DMS114 treated with DMSO at 0.1 percent for 48 hours (cell line): ENCODE results near the gene TMLHE.
"Not testable (repeated sequence)": the region's sequence is repeated elsewhere in the genome, so short reads cannot be mapped to it uniquely, and the experiment has no call there.

Experiments
- DNase-seq: peaks from one replicate; lab custom pipeline; 2025; ENCODE audit not compliant: unreplicated experiment; lab: John Stamatoyannopoulos, UW

TMLHE gene, protein sequence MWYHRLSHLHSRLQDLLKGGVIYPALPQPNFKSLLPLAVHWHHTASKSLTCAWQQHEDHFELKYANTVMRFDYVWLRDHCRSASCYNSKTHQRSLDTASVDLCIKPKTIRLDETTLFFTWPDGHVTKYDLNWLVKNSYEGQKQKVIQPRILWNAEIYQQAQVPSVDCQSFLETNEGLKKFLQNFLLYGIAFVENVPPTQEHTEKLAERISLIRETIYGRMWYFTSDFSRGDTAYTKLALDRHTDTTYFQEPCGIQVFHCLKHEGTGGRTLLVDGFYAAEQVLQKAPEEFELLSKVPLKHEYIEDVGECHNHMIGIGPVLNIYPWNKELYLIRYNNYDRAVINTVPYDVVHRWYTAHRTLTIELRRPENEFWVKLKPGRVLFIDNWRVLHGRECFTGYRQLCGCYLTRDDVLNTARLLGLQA

DNA sequence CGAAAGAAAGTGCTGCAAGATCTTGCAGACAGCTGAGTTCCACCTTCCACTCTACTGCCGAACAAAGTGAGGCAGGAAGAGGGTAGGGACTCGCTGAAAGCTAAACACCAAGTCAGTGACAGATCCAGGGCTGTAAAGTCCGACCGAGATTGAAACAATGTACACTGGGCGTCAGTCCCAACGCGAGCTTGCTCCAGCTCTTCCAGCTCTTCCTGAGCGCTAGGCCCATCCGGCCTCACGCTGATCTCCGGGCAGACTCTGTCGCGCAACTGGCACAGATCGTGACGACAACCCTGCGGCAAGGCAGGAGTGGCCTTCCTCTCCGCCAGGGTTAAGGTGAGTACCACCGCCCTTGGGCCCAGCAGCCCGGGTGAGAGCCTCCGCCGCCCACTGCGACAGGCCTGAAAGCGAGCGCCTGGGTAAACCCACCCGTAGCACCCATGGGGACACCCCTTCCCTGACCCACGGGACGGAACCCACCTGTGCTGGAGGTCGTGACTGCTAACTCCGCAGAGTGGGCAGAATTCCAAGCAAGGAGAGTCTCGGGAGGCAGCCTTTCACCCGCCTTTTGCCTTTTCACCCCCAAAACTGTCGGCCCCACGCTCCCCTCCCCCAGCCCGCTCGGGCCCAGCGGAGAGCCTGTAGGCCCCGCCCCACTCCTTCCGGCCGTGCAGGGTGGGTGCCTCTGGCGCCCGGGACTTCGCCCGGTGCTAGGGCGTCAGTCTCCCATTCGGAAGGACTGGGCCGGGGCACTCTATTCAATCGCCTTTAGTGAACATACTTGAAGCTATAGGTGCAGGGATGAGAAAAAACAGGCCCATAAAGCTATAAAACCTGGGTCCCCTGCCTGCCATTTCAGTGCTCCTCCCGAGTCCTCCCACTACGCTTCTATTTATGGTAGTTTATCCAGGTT is at the start of gene TMLHE, which contains the start of gene SPRY3:
Gene TMLHE (minus strand): TSS at position 641 of the 913 bp plus-strand sequence. CDS start 67,676 bp downstream, outside the sequence.
Gene SPRY3 (plus strand): TSS at position 275 of the 913 bp plus-strand sequence.
- peak; percentile 3 for DNase-seq

DNA sequence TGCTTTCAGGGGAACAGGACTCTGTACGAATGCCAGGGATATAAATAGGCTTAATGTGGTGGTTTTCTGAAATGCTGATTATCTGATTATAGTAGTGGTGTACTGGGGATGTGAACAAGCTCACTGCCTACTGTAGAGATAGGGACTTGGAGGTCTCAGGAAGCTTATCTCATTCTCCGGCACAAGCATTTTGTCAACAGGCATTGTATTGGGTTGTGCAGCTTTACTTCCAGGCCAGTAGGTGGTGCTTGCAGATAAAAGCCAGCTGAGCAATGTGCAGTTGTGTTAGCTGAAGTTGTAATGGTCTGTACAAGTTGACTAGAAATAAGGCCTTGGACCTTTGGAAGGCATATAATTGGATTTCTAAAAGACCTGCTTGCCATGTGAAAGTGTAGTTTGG is 49.5 kb upstream of the TMLHE start:
- DNase-seq = no peak

DNA sequence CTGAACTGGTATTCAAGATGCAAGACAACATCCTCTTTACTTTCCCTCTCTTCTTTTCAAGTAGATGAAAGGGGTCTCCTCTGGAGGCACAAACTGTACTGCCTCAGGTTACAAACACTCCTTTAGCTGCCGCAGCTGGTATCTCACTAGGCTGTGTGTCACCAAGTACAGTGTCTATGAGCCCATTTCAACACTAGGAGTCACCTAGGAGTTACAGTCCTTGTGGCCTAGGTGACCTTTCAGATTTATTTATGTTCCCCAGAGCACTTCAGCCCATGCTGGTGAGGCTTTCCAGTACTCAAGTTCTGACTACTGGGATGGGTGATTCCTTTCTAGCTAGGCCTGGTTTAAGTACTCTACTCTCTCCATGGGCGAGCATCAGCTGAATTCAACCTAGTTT is 32.4 kb upstream of the TMLHE start:
- no peak for DNase-seq

DNA sequence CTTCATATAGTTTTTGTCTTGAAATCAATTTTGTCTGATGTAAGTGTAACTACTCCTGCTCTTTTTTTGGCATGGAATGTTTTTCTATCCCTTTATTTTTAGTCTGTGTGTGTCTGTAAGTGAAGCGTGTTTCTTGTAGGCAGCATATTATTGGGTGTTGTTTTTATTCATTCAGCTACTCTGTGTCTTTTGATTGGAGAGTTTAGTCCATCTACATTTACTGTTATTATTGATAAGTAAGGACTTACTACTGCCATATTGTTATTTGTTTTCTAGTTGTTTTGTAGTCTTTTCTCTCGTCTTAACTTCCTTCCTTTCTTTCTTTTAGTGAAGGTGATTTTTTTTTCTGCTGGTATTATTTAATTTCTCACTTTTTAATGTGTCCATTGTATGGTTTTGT is 30.5 kb upstream of the TMLHE start:
- no peak for DNase-seq

DNA sequence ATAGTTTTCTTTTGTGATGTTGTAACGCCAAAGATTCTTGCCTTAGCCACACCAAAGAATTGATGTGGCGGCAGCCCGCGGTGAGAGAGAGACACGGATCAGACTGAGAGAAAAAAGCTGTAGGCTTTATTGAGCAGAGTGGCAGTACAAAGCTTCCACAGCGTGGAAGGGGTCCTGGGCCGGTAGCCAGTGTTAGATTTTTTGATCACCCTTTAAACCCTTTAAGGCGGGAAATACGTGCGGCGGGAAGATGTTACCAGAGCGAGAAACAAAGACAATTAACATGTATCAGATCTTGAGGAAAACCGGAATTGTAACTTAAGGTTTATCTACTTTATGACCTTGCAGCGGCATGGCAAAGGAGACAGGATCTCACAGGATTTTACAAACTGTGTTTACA is 28.6 kb upstream of the TMLHE start:
- DNase-seq = not testable (repeated sequence)

DNA sequence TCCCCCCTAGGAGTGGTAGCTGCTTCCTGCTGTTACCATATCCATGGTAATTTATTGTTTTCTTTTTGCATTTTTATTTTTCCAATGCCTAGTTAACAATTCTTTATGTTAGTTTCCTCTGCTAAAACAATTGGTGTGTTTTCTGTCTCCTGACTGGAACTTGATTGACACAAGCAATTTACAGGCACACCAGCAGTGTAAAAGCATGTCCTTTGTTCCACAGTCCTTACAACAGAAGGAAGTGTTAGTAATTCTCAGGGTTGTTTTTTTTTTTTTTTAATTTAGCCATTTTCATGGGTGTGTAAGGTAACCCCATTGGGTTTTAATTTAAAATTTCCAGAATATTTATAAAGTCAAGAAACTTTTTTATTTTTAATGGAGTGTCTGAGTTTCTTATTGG is 25.0 kb upstream of the TMLHE start:
- no peak for DNase-seq

DNA sequence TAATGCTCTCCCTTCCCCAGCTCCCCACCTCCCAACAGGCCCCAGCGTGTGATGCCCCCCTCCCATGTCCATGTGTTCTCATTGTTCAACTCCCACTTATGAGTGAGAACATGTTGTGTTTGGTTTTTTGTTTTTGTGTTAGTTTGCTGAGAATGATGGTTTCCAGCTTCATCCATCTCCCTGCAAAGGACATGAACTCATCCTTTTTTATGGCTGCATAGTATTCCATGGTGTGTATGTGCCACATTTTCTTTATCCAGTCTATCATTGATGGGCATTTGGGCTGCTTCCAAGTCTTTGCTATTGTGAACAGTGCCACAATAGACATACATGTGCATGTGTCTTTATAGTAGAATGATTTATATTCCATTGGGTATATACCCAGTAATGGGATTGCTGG is 22.3 kb upstream of the TMLHE start:
- not testable (repeated sequence) for DNase-seq

DNA sequence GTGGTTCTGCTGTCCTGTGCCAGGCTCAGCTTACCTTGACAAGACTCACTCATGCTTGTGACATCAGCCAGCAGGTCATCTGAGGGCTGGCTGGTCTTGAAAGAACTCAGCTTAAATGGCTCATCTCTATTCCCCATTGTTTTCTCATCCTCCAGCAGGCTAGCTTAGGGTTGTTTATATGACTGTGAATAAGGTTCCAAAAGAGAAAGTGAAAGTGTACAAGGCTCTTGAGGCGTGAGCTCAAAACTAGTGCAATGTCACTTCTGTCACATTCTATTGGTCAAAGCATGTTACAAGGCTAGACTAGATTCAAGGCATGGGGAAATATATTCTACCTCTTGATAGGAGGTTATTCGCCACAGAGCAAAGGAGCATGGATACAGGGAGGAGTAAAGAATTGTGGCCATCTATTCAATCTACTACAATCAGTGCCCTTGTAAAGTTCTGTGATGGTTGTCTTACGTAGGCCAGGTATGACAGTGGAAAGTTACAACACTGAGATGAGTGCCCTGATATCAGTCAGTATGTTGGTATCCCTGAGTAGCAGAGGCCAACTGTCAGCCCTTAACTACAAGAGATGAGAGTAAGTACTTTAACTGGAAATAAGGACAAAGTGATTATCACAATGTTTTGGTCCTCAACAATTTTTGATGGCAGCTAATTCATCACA is 19.8 kb upstream of the TMLHE start:
- DNase-seq = no peak

DNA sequence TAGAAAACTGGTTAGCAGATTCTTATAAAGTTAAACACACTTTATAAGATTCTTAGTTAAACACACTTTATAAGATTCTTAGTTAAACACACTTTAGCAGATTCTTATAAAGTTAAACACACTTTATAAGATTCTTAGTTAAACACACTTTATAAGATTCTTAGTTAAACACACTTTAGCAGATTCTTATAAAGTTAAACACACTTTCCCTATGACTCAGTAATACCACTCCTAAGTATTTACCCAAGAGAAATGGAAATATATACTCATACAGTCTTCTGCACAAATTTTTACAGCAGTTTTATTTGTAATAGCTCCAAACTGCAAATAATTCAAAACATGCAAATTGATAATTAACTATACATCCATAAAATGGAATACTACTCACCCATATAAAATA is 7.4 kb upstream of the TMLHE start:
- DNase-seq = not testable (repeated sequence)

DNA sequence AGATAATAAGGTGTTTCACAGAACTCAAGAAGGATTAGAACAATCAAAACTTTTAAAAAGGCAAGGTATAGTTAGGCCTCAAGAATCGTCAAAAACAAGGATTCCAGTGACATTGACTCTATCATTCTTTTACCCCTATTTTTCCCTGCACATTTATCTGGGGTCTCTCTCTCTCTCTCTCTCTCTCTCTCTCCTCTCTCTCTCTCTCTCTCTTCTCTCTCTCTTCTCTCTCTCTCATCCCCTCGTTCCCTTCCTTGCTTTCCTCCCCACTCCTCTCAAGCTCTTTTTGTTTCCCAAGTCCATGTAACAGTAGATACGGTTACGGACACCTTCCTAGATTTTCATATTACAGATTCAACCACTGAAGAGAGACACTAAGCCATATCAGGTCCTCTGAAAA is 3.2 kb upstream of the TMLHE start:
- no peak for DNase-seq

DNA sequence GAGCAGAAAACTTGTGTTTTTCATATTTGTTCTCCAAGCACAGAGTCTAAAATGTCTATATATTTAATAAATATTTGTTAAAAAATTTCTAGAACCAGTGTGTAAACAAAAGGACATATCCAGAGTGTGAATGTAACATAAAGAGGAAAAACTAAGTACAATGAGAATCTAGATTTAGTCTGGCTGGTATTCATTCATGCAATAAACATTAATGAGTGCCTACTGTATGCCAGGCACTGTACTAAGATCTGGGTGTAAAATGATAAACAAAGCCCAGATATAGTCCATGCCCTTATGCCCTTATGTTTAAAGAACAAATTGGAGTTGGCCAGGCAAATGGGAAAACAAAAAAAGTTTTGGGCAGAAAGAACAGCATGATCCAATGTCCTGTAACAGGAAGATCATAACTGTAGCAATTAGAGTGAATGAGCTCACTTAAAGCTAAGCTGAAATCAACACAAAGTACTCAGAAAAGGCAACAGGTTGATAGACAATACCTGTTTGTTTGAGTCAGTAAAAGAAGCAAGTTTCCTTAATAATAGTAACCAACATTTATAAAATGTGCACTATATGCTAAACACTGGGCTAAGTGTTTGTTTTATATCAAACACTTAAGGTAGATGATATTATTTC is 1.3 kb upstream of the TMLHE start:
- DNase-seq = no peak

DNA sequence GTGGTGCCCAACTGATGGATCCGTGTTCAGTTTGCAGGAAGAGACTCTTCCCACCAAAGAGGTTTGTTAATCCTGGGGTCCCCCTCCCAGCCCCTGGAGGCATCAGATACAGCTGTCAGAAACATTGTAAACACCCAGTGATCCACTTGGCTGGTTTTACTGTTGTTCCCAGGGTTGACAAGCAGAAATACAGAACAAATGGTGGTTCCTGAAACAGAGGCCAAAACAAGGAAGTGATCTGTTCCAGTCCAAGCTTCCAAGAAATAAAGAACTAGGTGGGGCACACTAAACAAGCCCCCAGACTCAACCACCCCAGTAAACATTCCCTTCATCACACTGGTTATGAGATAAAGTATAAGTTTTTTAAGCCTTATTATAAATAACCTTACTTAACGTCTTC is 1.4 kb downstream of the TMLHE start:
- DNase-seq = no peak

DNA sequence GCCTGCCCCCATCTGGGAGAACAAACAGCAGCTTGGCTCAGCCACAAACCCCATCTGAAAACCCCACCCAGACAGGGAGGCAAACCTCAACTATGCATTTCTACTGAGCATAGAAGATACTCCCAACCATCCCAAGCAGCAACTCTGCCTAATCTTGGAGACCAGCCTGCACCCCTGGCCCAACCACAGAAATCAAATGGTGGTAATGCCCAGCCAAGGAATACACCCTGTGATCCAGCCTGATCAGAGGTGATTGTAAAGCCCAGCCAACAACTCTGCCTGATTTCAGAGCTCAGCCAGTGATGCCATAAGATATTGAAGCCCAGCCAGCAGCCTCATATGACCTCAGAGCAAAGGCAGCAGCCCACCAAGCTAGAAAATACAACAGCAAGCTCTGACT is 19.8 kb downstream of the TMLHE start:
- DNase-seq = no peak

DNA sequence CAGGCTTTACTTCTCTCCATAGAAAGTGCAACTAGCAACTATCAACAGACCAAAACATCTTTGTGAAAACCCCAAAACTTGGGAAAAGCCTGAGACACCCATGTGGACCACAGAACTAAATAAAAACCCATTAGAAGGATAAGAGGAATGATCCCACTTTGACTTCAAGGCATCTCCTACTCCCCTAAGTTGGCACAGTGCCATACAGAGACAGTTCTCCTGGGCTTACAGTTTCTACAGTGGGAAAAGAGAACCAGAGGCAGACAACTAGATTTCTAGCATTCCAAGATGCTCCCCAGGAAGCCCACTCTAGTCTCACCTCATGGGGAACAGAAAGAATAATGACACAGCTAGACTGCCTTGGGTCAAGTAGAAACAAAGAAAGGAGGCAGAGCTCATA is 20.4 kb downstream of the TMLHE start:
- no peak for DNase-seq

DNA sequence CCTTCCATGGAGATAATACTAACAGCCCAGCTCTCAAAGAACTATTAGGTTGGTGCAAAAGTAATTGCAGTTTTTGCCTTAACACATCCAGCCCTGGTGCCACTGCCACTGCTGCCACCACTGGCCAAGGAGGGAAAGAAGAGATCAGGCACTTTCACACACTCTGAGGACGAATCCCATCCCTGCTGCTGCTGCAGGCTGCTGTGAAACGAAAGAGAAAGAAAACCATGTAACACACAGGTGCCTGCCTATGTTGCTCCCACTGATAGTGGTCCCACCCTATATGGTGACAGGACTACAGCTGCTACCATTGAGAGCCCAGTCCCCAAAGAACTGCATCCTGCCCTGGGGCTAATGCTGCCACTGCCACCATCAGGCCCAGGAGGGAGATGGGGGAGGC is 35.1 kb downstream of the TMLHE start:
- DNase-seq = no peak

DNA sequence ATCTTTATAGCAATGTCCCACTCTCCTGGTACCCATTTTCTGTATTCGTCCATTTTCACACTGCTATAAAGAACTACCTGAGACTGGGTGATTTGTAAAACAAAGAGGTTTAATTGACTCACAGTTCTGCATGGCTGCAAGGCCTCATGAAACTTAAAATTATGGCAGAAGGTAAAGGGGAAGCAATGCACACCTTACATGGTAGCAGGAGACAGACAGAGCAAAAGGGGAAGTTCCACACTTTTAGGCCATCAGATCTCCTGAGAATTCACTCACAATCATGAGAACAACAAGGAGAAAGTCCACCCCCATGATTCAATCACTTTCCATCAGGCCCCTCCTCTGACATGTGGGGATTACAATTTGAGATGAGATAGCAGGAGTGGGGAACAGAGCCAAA is 49.7 kb downstream of the TMLHE start:
- DNase-seq = no peak

DNA sequence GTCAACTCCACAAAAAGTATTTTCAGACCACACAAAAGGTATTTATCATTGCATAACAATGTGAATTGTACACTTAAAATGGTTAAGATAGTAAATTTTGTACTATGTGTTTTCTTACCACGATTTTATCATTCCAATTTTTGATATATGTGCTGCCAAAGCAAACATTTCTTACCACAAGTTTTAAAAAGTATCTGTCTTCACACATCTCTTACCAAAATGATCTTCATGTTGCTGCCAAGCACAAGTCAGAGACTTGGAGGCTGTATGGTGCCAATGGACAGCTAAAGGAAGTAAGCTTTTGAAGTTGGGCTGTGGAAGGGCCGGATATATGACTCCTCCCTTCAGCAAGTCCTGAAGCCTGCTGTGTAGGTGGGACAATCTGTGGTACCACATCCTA is 67.9 kb downstream of the TMLHE start:
- no peak for DNase-seq

DNA sequence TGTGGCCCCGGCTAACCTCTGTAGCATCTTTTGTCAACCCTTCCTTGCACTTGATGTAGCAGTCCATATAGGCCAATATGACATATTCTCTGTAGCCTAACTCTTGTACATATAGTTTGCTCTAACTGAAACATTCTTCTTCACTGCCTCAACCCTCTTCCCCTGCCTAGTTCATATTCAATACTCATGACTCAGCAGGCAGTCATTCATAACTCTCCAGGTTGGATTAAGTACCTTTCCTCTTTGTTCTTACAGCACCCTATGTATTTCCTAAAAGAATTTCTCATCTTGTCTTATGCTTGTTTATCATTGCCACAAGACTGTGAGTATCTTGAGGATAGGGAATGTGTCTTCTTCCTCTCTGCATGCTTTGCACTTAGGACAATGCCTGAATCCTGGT is 76.9 kb downstream of the TMLHE start:
- DNase-seq = no peak

DNA sequence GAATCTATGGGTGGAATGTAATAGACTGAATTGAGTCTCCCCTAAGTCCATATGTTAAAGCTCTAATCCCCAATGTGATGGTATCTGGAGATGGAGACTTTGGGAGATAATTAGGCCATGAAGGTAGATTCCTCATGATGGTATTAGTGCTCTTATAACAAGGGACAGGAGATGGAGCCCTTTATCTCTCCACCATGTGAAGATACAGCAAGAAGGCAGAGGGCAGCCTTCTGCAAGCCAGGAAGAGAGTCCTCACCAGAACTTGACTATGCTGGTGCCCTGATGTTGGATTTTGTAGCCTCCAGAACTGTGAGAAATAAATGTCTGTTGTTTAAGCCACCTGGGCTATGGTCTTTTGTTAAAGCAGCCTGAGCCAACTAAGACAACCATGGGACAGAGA is 78.0 kb downstream of the TMLHE start:
- DNase-seq = no peak

DNA sequence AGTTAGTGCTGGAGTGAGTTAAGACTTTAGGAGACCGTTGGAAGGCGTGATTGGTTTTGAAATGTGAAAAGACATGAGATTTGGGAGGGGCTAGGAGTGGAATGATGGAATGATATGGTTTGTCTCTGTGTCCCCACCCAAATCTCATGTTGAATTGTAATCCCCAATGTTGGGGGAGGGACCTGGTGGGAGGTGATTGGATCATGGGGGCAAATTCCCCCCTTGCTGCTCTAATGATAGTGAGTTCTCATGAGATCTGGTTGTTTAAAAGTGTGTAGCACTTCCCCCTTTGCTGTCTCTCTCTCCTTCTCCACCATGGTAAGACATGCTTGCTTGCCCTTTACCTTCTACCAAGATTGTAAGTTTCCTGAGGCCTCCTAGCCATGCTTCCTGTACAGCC is 85.7 kb downstream of the TMLHE start:
- not testable (repeated sequence) for DNase-seq

DNA sequence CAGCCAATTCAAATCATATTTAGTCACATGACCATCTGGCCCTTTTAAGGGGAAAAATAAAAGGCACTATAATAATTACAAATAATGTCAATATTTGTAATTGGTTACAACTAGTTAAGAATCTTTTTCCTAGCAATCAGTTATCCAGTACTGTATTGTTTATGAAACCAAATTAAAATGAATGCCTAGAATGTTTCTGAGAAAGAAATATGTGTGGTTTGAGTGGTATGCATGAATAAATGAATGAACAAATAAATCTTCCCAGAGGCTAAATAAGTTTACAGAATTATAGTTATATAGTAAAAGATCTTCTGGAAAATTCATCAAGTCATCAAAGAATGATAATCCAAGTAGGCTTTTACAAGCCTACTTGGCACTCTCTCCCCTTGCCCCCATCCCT is 98.5 kb downstream of the TMLHE start:
- no peak for DNase-seq
